Measurements from ENCODE around the gene PDE10A.

Gene PDE10A

GRCh38 chr6:165653196-165653595, 9.8 kb downstream of the PDE10A start:
- DNase-seq (ENCODE audit: extremely low read depth, insufficient read length), result no peak
- no peaks in the 10 kb centered on the region for H3K36me3 ChIP-seq (ENCODE audit: control insufficient read depth, insufficient read depth, low read length)
- no peaks in the 10 kb centered on the region for H3K27me3 ChIP-seq (replicated peaks; ENCODE audit: control insufficient read depth, insufficient read depth, low read length)
- TF ChIP-seq CTCF (IDR thresholded peaks at IDR 0.05; ENCODE audit: insufficient read depth, low read length, poor library complexity, severe bottlenecking), result no peak
- no peak overlapping the region for H3K4me3 ChIP-seq (replicated peaks; ENCODE audit: low read depth, low read length)

- no peaks in the 10 kb centered on the region for H3K27me3 ChIP-seq (replicated peaks; ENCODE audit: control insufficient read depth, insufficient read depth, low read length)
- no peak for TF ChIP-seq CTCF (IDR thresholded peaks at IDR 0.05; ENCODE audit: insufficient read depth, low read length, poor library complexity, severe bottlenecking)
- no peak overlapping the region for H3K4me3 ChIP-seq (replicated peaks; ENCODE audit: low read depth, low read length)
- H3K36me3 ChIP-seq (ENCODE audit: control insufficient read depth, insufficient read depth, low read length), result no peaks in the 10 kb centered on the region
- DNase-seq (ENCODE audit: extremely low read depth, insufficient read length), result no peak
These were observed 10.3 kb downstream of the PDE10A start for GRCh38 chr6:165652766-165653165.

GRCh38 chr6:165649166-165650137, 13.6 kb downstream of the PDE10A start:
- Histone ChIP-seq H3K36me3 (ENCODE audit: control insufficient read depth, insufficient read depth, low read length) (no peaks in the 10 kb centered on the region), H3K4me3 (replicated peaks; ENCODE audit: low read depth, low read length) (no peak overlapping the region), H3K27me3 (replicated peaks; ENCODE audit: control insufficient read depth, insufficient read depth, low read length) (no peaks in the 10 kb centered on the region)
- no peak for DNase-seq (ENCODE audit: extremely low read depth, insufficient read length)
- no peak for TF ChIP-seq CTCF (IDR thresholded peaks at IDR 0.05; ENCODE audit: insufficient read depth, low read length, poor library complexity, severe bottlenecking)

- no peak for DNase-seq (ENCODE audit: extremely low read depth, insufficient read length)
- no peaks in the 10 kb centered on the region for H3K36me3 ChIP-seq (ENCODE audit: control insufficient read depth, insufficient read depth, low read length)
- H3K4me3 ChIP-seq (replicated peaks; ENCODE audit: low read depth, low read length), result no peak overlapping the region
- no peak for TF ChIP-seq CTCF (IDR thresholded peaks at IDR 0.05; ENCODE audit: insufficient read depth, low read length, poor library complexity, severe bottlenecking)
- H3K27me3 ChIP-seq (replicated peaks; ENCODE audit: control insufficient read depth, insufficient read depth, low read length), result no peaks in the 10 kb centered on the region
These were observed 16.0 kb downstream of the PDE10A start for GRCh38 chr6:165647041-165647440.

GRCh38 chr6:165645919-165646318, 17.1 kb downstream of the PDE10A start:
- Histone ChIP-seq H3K4me3 (replicated peaks; ENCODE audit: low read depth, low read length) (no peak overlapping the region), H3K27me3 (replicated peaks; ENCODE audit: control insufficient read depth, insufficient read depth, low read length) (no peaks in the 10 kb centered on the region), H3K36me3 (ENCODE audit: control insufficient read depth, insufficient read depth, low read length) (no peaks in the 10 kb centered on the region)
- no peak for DNase-seq (ENCODE audit: extremely low read depth, insufficient read length)
- no peak for TF ChIP-seq CTCF (IDR thresholded peaks at IDR 0.05; ENCODE audit: insufficient read depth, low read length, poor library complexity, severe bottlenecking)
